ENCODE data around the gene EMX2. TPM values are rescaled to one million over a fixed set of nuclear protein-coding genes. Genes with fewer than 3 reads are reported as not detected.
"Not testable (repeated sequence)": the region's sequence is repeated elsewhere in the genome, so short reads cannot be mapped to it uniquely, and the experiment has no call there.

Gene EMX2
- total and polyA plus RNA-seq, 5 donors, result 0.22 to 1.2 (median 0.88) TPM

- Histone ChIP-seq H3K4me3 (ENCODE audit: low read length) (no peak overlapping the region), H3K9me3 (ENCODE audit: control insufficient read depth, low read length) (no peaks in the 10 kb centered on the region), H3K4me1 (ENCODE audit: control insufficient read depth, insufficient read depth, low read length) (no peaks in the 10 kb centered on the region), H3K27me3 (ENCODE audit: control insufficient read depth, insufficient read depth) (no peaks in the 10 kb centered on the region), H3K27ac (ENCODE audit: low read length) (no peak overlapping the region)
- intact Hi-C loops (cut with DNase I), result no loop called here
- DNase-seq, result no peak
- 51% methylated on average over 3 of the region's 3 CpGs for WGBS
- ATAC-seq, result no peak
These were observed 22.5 kb downstream of the EMX2 start for GRCh38 chr10:117565068-117565467.

GRCh38 chr10:117568334-117568733 lies 25.8 kb downstream of the EMX2 start:
- ATAC-seq, result no peak
- Histone ChIP-seq H3K4me1 (ENCODE audit: control insufficient read depth, insufficient read depth, low read length) (no peaks in the 10 kb centered on the region), H3K27ac (ENCODE audit: low read length) (no peak overlapping the region), H3K9me3 (ENCODE audit: control insufficient read depth, low read length) (no peaks in the 10 kb centered on the region), H3K27me3 (ENCODE audit: control insufficient read depth, insufficient read depth) (no peaks in the 10 kb centered on the region), H3K4me3 (ENCODE audit: low read length) (no peak overlapping the region)
- no peak for DNase-seq
- intact Hi-C loops (cut with DNase I), result no loop called here
- 51% methylated on average over 7 of the region's 7 CpGs for WGBS

DNA sequence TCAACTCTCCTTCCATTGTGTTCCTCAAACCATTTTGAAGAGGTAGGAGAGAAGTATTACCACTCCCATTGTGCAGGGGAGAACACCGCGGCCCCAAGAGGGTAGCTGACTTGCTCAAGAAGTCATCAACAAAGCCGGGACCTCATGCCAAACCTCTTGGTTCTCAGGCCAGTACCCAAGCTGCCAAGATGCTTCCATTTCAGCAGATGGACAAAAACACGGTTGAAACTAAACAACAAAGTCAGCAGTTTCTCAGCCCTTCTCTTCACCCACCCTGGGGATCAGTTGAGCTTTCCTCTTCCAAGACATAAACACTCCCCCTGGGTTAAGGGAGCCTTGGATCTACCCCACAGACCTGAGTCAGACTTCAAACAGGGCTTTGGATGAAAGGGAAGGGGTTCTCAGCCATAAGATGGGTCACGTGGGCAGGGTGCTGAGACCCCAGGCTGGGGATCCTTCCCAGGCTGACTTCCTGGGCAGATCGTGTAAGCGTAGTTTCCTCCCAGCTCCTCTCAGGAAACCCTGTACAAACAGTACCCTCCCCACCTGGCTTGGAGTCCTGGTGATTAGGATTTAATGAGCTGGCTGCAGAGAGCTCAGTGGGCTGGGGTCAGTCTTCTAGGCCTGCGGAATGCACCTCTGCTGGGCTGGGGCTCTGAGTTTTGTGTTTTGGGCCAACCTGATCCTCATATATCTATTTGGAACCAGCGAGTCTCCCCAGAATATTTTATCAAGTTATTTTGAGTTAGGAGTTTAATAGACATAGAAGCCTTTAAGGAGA lies 27.3 kb downstream of the EMX2 start:
- no peaks in the 10 kb centered on the region for H3K27me3 ChIP-seq (ENCODE audit: control insufficient read depth, insufficient read depth)
- intact Hi-C loops (cut with DNase I), result no loop called here
- ATAC-seq, result no peak
- no peak overlapping the region for H3K27ac ChIP-seq (ENCODE audit: low read length)
- H3K4me1 ChIP-seq (ENCODE audit: control insufficient read depth, insufficient read depth, low read length), result no peaks in the 10 kb centered on the region
- 51% methylated on average over 9 of the region's 9 CpGs for WGBS
- no peaks in the 10 kb centered on the region for H3K9me3 ChIP-seq (ENCODE audit: control insufficient read depth, low read length)
- no peak for DNase-seq
- no peak overlapping the region for H3K4me3 ChIP-seq (ENCODE audit: low read length)

DNA sequence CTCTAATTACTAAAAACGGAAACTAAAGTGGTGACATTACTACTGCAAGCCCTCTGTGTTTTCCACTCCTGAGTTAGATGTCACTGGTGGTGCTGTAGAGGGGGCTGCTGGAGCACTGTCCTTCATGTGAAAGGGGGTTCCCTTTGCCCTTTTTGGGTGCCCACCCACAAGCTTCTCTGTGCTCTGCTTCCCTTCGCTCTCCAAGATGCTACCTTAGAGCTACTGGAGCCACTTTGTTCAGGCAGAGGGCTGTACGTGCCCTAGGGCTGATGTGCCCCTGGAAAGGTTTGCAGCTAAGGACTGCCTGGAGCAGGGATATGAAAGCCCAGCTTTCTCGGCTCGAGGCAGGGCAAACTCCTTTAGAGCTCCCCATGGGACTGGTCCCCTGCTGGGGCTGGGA lies 28.3 kb downstream of the EMX2 start:
- no peak for ATAC-seq
- H3K4me1 ChIP-seq (ENCODE audit: control insufficient read depth, insufficient read depth, low read length), result no peaks in the 10 kb centered on the region
- DNase-seq, result no peak
- 55% methylated on average over 4 of the region's 5 CpGs for WGBS
- intact Hi-C loops (cut with DNase I), result no loop called here
- no peak overlapping the region for H3K27ac ChIP-seq (ENCODE audit: low read length)
- no peaks in the 10 kb centered on the region for H3K9me3 ChIP-seq (ENCODE audit: control insufficient read depth, low read length)
- H3K27me3 ChIP-seq (ENCODE audit: control insufficient read depth, insufficient read depth), result no peaks in the 10 kb centered on the region
- no peak overlapping the region for H3K4me3 ChIP-seq (ENCODE audit: low read length)

DNA sequence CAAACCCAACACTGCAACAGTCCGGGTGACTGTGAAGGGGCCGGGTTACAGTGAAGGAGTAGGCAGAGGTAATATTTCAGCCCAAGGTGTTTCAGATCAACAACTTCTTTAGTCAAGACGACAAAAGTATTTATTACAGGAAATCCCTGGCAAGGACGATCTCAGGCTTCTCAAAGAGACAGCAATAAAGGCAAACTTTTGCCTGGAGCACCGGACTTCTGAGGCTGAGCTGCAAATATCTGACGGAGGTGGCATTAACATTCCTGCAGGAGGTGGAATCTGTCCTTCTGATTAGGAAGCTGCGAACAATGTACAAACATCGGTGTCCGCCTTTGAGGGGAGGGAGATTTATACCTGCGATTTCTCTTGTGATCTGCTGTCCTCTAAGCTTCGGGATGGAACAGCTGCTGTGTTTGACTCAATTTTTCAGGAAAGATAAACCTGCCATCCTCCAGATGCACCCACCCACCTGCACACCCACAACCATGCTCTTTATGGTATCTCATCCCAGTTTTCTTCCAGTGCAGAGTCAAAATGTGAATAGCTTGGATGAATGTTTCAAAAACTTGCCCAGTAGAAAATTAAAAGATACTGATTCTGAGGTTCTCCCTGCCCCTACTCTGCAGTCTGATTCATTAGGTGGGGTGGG lies 32.1 kb downstream of the EMX2 start:
- no peak for DNase-seq
- no peaks in the 10 kb centered on the region for H3K9me3 ChIP-seq (ENCODE audit: control insufficient read depth, low read length)
- ATAC-seq, result no peak
- intact Hi-C loops (cut with DNase I), result no loop called here
- no peaks in the 10 kb centered on the region for H3K4me1 ChIP-seq (ENCODE audit: control insufficient read depth, insufficient read depth, low read length)
- WGBS, result 67% methylated on average over 11 of the region's 11 CpGs
- H3K4me3 ChIP-seq (ENCODE audit: low read length), result no peak overlapping the region
- H3K27ac ChIP-seq (ENCODE audit: low read length), result no peak overlapping the region
- H3K27me3 ChIP-seq (ENCODE audit: control insufficient read depth, insufficient read depth), result peaks cover 3% of the 10 kb centered on the region

DNA sequence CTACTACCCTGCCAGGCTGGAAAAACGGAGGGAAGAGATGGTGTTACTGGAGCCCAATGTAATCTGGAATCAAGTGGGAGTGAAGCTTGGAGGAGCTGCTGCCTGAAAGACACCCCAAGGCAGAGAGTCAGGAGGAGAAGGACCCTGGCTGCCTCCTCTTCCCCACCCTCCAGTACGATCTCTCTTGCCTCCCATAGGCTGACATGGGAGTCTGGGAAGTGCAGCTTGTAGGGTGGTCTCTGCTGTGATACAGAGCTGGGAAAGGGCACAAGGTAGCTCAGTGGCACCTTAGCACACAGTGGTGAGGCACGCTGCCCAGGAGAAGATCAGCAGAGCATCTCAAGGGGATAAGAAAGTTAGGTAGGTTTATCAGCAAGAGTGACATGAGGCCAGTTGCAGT lies 35.9 kb downstream of the EMX2 start:
- Histone ChIP-seq H3K4me3 (ENCODE audit: low read length) (no peak overlapping the region), H3K4me1 (ENCODE audit: control insufficient read depth, insufficient read depth, low read length) (no peaks in the 10 kb centered on the region), H3K9me3 (ENCODE audit: control insufficient read depth, low read length) (no peaks in the 10 kb centered on the region), H3K27me3 (ENCODE audit: control insufficient read depth, insufficient read depth) (peaks cover 3% of the 10 kb centered on the region), H3K27ac (ENCODE audit: low read length) (no peak overlapping the region)
- DNase-seq, result no peak
- intact Hi-C loops (cut with DNase I), result no loop called here
- no peak for ATAC-seq
- 61% methylated on average over 3 of the region's 3 CpGs for WGBS

GRCh38 chr10:117578999-117579590 lies 36.5 kb downstream of the EMX2 start:
- Histone ChIP-seq H3K4me1 (ENCODE audit: control insufficient read depth, insufficient read depth, low read length) (no peaks in the 10 kb centered on the region), H3K9me3 (ENCODE audit: control insufficient read depth, low read length) (no peaks in the 10 kb centered on the region), H3K27me3 (ENCODE audit: control insufficient read depth, insufficient read depth) (peaks cover 3% of the 10 kb centered on the region), H3K4me3 (ENCODE audit: low read length) (no peak overlapping the region), H3K27ac (ENCODE audit: low read length) (no peak overlapping the region)
- ATAC-seq (no peak), DNase-seq (no peak)
- intact Hi-C loops (cut with DNase I), result no loop called here
- 86% methylated on average over 5 of the region's 5 CpGs for WGBS

GRCh38 chr10:117581961-117582360 lies 39.4 kb downstream of the EMX2 start:
- H3K4me1 ChIP-seq (ENCODE audit: control insufficient read depth, insufficient read depth, low read length), result no peaks in the 10 kb centered on the region
- DNase-seq (no peak), ATAC-seq (no peak)
- intact Hi-C loops (cut with DNase I), result no loop called here
- peaks cover 2% of the 10 kb centered on the region for H3K27me3 ChIP-seq (ENCODE audit: control insufficient read depth, insufficient read depth)
- no peak overlapping the region for H3K4me3 ChIP-seq (ENCODE audit: low read length)
- no peaks in the 10 kb centered on the region for H3K9me3 ChIP-seq (ENCODE audit: control insufficient read depth, low read length)
- H3K27ac ChIP-seq (ENCODE audit: low read length), result no peak overlapping the region
- 65% methylated on average over 2 of the region's 2 CpGs for WGBS

DNA sequence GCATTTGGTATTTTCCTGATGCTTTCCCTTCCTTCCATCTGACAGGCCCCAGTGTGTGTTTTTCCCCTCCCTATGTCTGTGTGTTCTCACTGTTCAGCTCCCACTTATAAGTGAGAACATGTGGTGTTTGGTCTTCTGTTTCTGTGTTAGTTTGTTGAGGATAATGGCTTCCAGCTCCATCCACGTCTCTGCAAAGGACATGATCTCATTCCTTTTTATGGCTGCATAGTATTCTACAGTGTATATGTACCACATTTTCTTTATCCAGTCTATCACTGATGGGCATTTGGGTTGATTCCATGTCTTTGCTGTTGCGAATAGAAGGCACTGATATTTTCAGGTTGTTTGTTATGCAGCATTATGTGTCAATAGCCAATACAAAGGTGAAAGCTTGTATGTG lies 42.3 kb downstream of the EMX2 start:
- ATAC-seq; intact Hi-C loops (cut with DNase I); H3K27ac ChIP-seq (ENCODE audit: low read length); H3K9me3 ChIP-seq (ENCODE audit: control insufficient read depth, low read length); H3K27me3 ChIP-seq (ENCODE audit: control insufficient read depth, insufficient read depth); DNase-seq; H3K4me3 ChIP-seq (ENCODE audit: low read length); H3K4me1 ChIP-seq (ENCODE audit: control insufficient read depth, insufficient read depth, low read length): not testable (repeated sequence)
- 71% methylated on average over 2 of the region's 2 CpGs for WGBS

DNA sequence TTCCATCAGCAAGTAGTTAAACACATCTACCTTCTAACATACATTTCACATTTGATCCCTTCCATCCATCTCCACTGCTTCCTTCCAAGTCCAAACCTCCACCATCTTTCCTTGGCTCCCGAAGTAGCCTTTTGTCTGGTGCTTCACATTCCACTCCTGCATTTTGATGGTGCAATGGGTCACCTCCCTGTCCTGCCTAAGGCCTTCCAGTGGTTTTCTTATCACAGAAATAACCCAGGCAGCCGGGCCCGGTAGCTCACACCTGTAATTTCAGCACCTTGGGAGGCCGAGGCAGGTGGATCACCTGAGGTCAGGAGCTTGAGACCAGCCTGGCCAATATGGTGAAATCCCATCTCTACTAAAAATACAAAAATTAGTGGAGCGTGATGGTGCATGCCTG lies 44.5 kb downstream of the EMX2 start:
- Histone ChIP-seq H3K27ac (ENCODE audit: low read length) (no peak overlapping the region), H3K4me1 (ENCODE audit: control insufficient read depth, insufficient read depth, low read length) (no peaks in the 10 kb centered on the region), H3K4me3 (ENCODE audit: low read length) (no peak overlapping the region), H3K27me3 (ENCODE audit: control insufficient read depth, insufficient read depth) (no peaks in the 10 kb centered on the region), H3K9me3 (ENCODE audit: control insufficient read depth, low read length) (no peaks in the 10 kb centered on the region)
- intact Hi-C loops (cut with DNase I), result no loop called here
- 90% methylated on average over 5 of the region's 5 CpGs for WGBS
- DNase-seq (no peak), ATAC-seq (no peak)

DNA sequence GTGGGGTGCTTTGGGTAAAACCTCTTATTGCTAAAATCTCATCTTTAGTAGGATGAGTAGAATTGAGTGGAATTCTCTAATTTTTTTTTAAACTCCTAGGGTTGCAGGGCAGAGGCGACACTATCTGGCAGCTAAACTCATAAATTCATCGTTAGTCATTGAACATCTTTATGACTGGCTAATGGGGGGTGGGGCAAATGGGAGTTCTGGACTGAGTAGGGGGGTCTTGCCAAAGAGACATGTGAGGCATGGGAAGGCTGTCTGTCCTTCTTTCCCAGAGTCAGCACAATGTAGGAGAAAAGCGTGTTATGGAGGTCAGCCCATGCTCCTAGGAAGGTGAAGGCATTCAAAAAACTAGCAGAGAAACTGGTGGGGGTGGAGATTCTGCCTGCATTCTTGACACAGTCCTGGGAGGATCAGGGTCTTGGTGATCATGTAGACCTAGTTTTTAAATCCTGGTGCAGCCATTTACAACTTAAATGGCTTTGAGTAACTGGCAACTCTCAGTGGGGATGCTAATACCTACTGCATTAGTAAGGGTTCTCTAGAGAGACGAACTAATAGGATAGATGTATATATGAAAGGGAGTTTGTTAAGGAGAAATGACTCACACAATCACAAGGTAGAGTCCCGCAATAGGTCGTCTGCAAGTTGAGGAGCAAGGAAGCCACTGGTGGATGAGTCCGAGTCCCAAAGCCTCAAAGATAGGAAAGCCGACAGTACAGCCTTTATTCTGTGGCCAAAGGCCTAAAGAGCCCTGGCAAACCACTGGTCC lies 47.7 kb downstream of the EMX2 start:
- intact Hi-C loops (cut with DNase I), result no loop called here
- Histone ChIP-seq H3K27ac (ENCODE audit: low read length) (no peak overlapping the region), H3K4me1 (ENCODE audit: control insufficient read depth, insufficient read depth, low read length) (no peaks in the 10 kb centered on the region), H3K27me3 (ENCODE audit: control insufficient read depth, insufficient read depth) (no peaks in the 10 kb centered on the region), H3K4me3 (ENCODE audit: low read length) (no peak overlapping the region), H3K9me3 (ENCODE audit: control insufficient read depth, low read length) (no peaks in the 10 kb centered on the region)
- ATAC-seq (no peak), DNase-seq (no peak)
- WGBS, result 65% methylated on average over 8 of the region's 8 CpGs

Measured in right cardiac atrium (tissue), 5 donors.